Cardiac muscle cell (in vitro differentiated cells and primary cell): ENCODE results near the gene UGCG. TPM values are rescaled to one million over a fixed set of nuclear protein-coding genes. Genes with fewer than 3 reads are reported as not detected.

Experiments used
- DNase-seq, 2 donors: peaks; one replicate each; pipeline versions ENCODE4 v3.0.0 to v3.0.0-alpha.2; 2010 to 2017; ENCODE audit warnings: low read depth in 1 of 2, low spot score in 1 of 2
- H3K27ac ChIP-seq: fragments of 200-600 bp; sonication (generic); 2 replicates; pipeline ENCODE4 v1.5.1; 2016
- H3K27me3 ChIP-seq: fragments of 200-600 bp; sonication (generic); 2 replicates; pipeline ENCODE4 v1.6.0; 2016; ENCODE audit warnings: control low read depth
- H3K36me3 ChIP-seq: fragments of 200-600 bp; sonication (generic); 2 replicates; pipeline ENCODE4 v1.5.1; 2016; ENCODE audit warnings: control low read depth
- H3K4me1 ChIP-seq: fragments of 200-600 bp; sonication (generic); 2 replicates; pipeline ENCODE4 v1.8.1; 2017; ENCODE audit warnings: low read depth, mild to moderate bottlenecking, mixed run types
- H3K4me3 ChIP-seq: fragments of 200-600 bp; sonication (generic); 2 replicates; pipeline ENCODE4 v1.5.1; 2016; ENCODE audit warnings: mild to moderate bottlenecking
- H3K9me3 ChIP-seq: fragments of 200-600 bp; sonication (generic); 2 replicates; pipeline ENCODE4 v1.5.1; 2017; ENCODE audit warnings: low read depth, mild to moderate bottlenecking, control low read depth
- CTCF ChIP-seq: IDR thresholded peaks from 2 replicates; pipeline ENCODE4 v1.5.1; 2012; ENCODE audit warnings: low read depth, mild to moderate bottlenecking, low read length
- polyA plus RNA-seq: library from polyadenylated mRNA; unstranded; fragments of >200 nt; fragmentation: Nextera tagmentation; extraction: Ambion mirVana; gene quantifications from 2 replicates; pipeline ENCODE4 v1.2.1, GENCODE V29; 2016
- total RNA-seq: library from RNA; depleted of rRNA; stranded (reverse); fragments of >200 nt; gene quantifications from 2 replicates; pipeline ENCODE4 v1.2.3, GENCODE V29; 2016

UGCG gene
- total and polyA plus RNA-seq, 2 experiments from 2014 or later: 16.4 to 18.1 TPM

DNA sequence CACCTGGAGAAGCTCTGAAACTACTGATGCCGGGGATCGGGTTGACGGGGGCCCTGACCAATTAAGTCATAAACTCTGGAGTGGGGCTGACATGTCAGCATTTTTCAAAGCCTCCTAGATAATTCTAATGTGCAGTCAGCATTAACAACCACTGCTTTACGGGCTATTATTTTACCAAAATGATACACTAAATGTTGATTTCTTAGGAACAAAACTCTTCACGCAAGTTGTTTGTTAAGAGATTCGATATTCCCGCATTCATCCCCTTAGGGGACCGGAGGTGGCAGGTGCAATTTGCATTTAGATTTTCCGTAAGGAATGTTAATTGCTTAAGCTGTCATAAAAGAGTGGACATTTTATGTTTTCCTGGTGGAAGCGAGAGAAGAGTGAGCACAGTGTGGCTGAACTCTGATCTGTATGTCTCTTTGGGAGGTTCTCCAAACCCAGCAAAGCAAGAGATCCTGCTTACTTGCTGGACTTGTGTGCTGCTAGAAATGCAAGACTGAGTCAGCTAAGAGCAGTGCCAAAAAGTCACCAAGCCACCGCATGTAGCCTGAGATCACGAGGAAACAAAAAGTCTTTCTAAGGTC, 77.6 kb downstream of the UGCG start:
- DNase-seq: peak in 1 of 2 donors; percentile 46
- TF ChIP-seq CTCF: no peak
- H3K4me1 ChIP-seq: no peaks in the 10 kb centered on the region
- H3K36me3 ChIP-seq: no peaks in the 10 kb centered on the region
- no peak overlapping the region for H3K4me3 ChIP-seq
- H3K27me3 ChIP-seq: no peaks in the 10 kb centered on the region
- H3K9me3 ChIP-seq: no peaks in the 10 kb centered on the region
- H3K27ac ChIP-seq: no peak overlapping the region

GRCh38 chr9:111975709-111976108, 79.1 kb downstream of the UGCG start:
- peaks cover 8% of the 10 kb centered on the region for H3K4me1 ChIP-seq
- no peaks in the 10 kb centered on the region for H3K9me3 ChIP-seq
- no peak for TF ChIP-seq CTCF
- no peak overlapping the region for H3K27ac ChIP-seq
- DNase-seq: no peak
- no peaks in the 10 kb centered on the region for H3K27me3 ChIP-seq
- H3K36me3 ChIP-seq: no peaks in the 10 kb centered on the region
- H3K4me3 ChIP-seq: no peak overlapping the region

- no peak overlapping the region for H3K4me3 ChIP-seq
- H3K4me1 ChIP-seq: peaks cover 8% of the 10 kb centered on the region
- H3K36me3 ChIP-seq: no peaks in the 10 kb centered on the region
- no peaks in the 10 kb centered on the region for H3K9me3 ChIP-seq
- H3K27ac ChIP-seq: no peak overlapping the region
- TF ChIP-seq CTCF: no peak
- no peak for DNase-seq
- H3K27me3 ChIP-seq: no peaks in the 10 kb centered on the region
These were observed 82.0 kb downstream of the UGCG start for GRCh38 chr9:111978616-111979015.

DNA sequence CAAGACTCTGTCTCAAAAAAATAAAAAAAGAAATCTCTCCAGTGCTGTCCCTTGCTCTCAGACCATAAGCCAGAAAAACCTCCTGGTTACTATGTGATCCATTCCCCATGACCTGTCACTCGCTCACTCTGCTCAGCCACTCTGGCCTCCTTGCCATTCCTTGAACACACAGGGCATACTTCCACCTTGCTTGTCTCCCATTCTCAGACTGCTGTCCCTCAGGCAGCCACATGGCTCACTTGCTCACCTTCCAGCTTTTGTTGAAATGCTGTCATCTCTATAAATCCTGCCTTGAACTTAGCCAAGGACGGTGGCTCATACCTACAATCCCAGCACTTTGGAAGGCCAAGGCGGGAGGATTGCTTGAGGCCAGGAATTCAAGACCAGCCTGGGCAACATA, 82.9 kb downstream of the UGCG start:
- Histone ChIP-seq H3K36me3 (no peaks in the 10 kb centered on the region), H3K27me3 (no peaks in the 10 kb centered on the region), H3K9me3 (no peaks in the 10 kb centered on the region), H3K4me3 (no peak overlapping the region), H3K4me1 (peaks cover 8% of the 10 kb centered on the region), H3K27ac (no peak overlapping the region)
- no peak for TF ChIP-seq CTCF
- no peak for DNase-seq

DNA sequence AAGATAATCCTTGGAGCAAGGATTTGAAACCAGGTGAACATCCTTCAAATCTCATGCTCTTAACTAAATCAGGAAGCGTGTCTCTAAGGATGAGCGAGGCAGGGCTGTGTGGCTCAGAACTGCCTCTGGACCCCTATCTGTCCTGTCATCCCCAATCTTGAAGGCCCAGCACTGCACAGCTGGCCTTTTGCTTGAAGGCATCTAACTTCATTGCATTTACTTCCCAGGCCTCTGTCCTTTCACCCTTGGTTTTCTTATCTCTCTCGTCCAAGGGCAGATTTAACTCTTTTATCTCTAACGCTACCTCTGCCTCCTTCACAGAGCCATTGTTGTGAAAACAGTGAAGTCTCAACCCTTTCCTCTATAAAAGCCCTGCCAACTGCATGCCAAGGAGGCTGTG, 83.8 kb downstream of the UGCG start:
- Histone ChIP-seq H3K4me3 (no peak overlapping the region), H3K27me3 (no peaks in the 10 kb centered on the region), H3K36me3 (no peaks in the 10 kb centered on the region), H3K9me3 (no peaks in the 10 kb centered on the region), H3K27ac (no peak overlapping the region), H3K4me1 (peaks cover 8% of the 10 kb centered on the region)
- DNase-seq: peak in 1 of 2 donors; percentile 13
- TF ChIP-seq CTCF: no peak
